Ishikawa (cell line): Measurements from ENCODE around the gene TLK1.

Experiments used
- TAF1 ChIP-seq: IDR thresholded peaks from 2 replicates; pipeline ENCODE4 v1.6.1; 2012; ENCODE audit warnings: low read depth, mild to moderate bottlenecking
- TCF12 ChIP-seq: IDR thresholded peaks from 2 replicates; pipeline ENCODE4 v1.6.1; 2012; ENCODE audit warnings: low read depth
- TEAD4 ChIP-seq: IDR thresholded peaks from 2 replicates; pipeline ENCODE4 v1.6.1; 2012

- TF ChIP-seq TEAD4 (no peak), TAF1 (no peak), TCF12 (no peak)
Observed at GRCh38 chr2:171008550-171009205, 152.0 kb downstream of the TLK1 start.
